ENCODE measurements around the gene ATP2C1. TPM values are rescaled to one million over a fixed set of nuclear protein-coding genes. Genes with fewer than 3 reads are reported as not detected.

Gene ATP2C1
- total and polyA plus RNA-seq, 9 of the 15 experiments (the other 6 are each of a cell fraction or from before 2014, with no cell fraction given): 10.0 to 53.5 (median 27.9) TPM

GRCh38 chr3:130948001-130948773 lies 54.3 kb downstream of the ATP2C1 start (continued):
- no peak for TF ChIP-seq ZNF224 (CRISPR knock-in tag; IDR thresholded peaks at IDR 0.05)

GRCh38 chr3:130948929-130949328 lies 55.0 kb downstream of the ATP2C1 start:
- TF ChIP-seq ZNF232 (CRISPR knock-in tag; IDR thresholded peaks at IDR 0.05): no peak
- TF ChIP-seq CREB3L1 (IDR thresholded peaks at IDR 0.05; ENCODE audit: borderline replicate concordance, low read depth): no peak
- no peak for TF ChIP-seq MCM3 (IDR thresholded peaks at IDR 0.05)
- TF ChIP-seq POU5F1 (IDR thresholded peaks at IDR 0.05; ENCODE audit: borderline replicate concordance, low read depth, low read length, partially characterized antibody): no peak
- no peak for TF ChIP-seq CHD2 (IDR thresholded peaks at IDR 0.05; ENCODE audit: low read depth, low read length)
- no peak for TF ChIP-seq SMARCA5 (IDR thresholded peaks at IDR 0.05)
- no peak for TF ChIP-seq CBX1 (IDR thresholded peaks at IDR 0.05; ENCODE audit: low read depth)
- TF ChIP-seq ZNF174 (CRISPR knock-in tag; IDR thresholded peaks at IDR 0.05): no peak
- no peak for TF ChIP-seq YY1 (IDR thresholded peaks at IDR 0.05; ENCODE audit: borderline replicate concordance in 1 of 3, control insufficient read depth in 1 of 3, extremely low read depth in 1 of 3, insufficient read depth in 3 of 3, insufficient read length in 1 of 3, insufficient replicate concordance in 2 of 3, low read depth in 1 of 3, low read length in 2 of 3)
- no peak for TF ChIP-seq ZNF143 (CRISPR knock-in tag; IDR thresholded peaks at IDR 0.05)
- no peak for TF ChIP-seq PKNOX1 (IDR thresholded peaks at IDR 0.05)
- no peak for TF ChIP-seq POLR2AphosphoS5 (IDR thresholded peaks at IDR 0.05; ENCODE audit: control insufficient read depth, insufficient read depth, low read depth, low read length)
- TF ChIP-seq KLF6 (CRISPR knock-in tag; IDR thresholded peaks at IDR 0.05; ENCODE audit: borderline replicate concordance): no peak
- no peak for TF ChIP-seq GATA2 (CRISPR knock-in tag; IDR thresholded peaks at IDR 0.05)
- no peak for TF ChIP-seq SNAPC5 (CRISPR knock-in tag; IDR thresholded peaks at IDR 0.05)
- no peak for TF ChIP-seq FIP1L1 (IDR thresholded peaks at IDR 0.05; ENCODE audit: low read depth, low read length, poor library complexity, severe bottlenecking)
- TF ChIP-seq HLTF (IDR thresholded peaks at IDR 0.05): no peak
- no peak for TF ChIP-seq ZNF175 (CRISPR knock-in tag; IDR thresholded peaks at IDR 0.05; ENCODE audit: low read depth)
- BruUV-seq (replicated peaks): no TSS peak
- Histone ChIP-seq H3K79me2 (ENCODE audit: control insufficient read depth, insufficient read depth, low read length) (no peaks in the 10 kb centered on the region), H2AFZ (ENCODE audit: low read depth, low read length) (no peak overlapping the region), H3K36me3 (ENCODE audit: control insufficient read depth, insufficient read depth, low read length) (peaks cover 39% of the 10 kb centered on the region), H3K4me1 (replicated peaks in 1 of 2; ENCODE audit: control insufficient read depth in 2 of 2, insufficient read depth in 2 of 2, low read length in 2 of 2) (no peaks in the 10 kb centered on the region), H3K9ac (ENCODE audit: insufficient read depth in 1 of 2, low read depth in 2 of 2, low read length in 2 of 2) (no peak overlapping the region), H3K4me2 (ENCODE audit: insufficient read depth, low read length) (no peak overlapping the region), H3K27ac (ENCODE audit: extremely low read depth, low read depth, low read length) (no peak overlapping the region), H3K9me3 (replicated peaks; ENCODE audit: control insufficient read depth, insufficient read depth, low read depth, low read length) (no peaks in the 10 kb centered on the region), H3K9me1 (ENCODE audit: control insufficient read depth, insufficient read depth, low read length) (no peaks in the 10 kb centered on the region), H3K4me3 (no peak overlapping the region), H3K27me3 (ENCODE audit: control insufficient read depth in 2 of 2, insufficient read depth in 2 of 2, low read length in 2 of 2) (no peaks in the 10 kb centered on the region), H4K20me1 (replicated peaks; ENCODE audit: control insufficient read depth, insufficient read depth, low read length) (no peaks in the 10 kb centered on the region)
- no peak for FAIRE-seq
- POLR2A ChIA-PET: interaction anchor here (0.7 kb wide), 1 partner anchor 24 kb away, joined by 3 read pairs; no protein-coding TSS in a partner anchor
- CTCF ChIA-PET (ENCODE audit: low intra/inter-chr PET ratio): no interaction called here
- ATAC-seq: no peak
- intact Hi-C loops (cut with micrococcal nuclease) (no loop called here), in situ Hi-C loops (cut with MboI) (no loop called here)
- 97% methylated on average over 2 of the region's 3 CpGs for WGBS (ENCODE audit: insufficient coverage, low coverage, missing lambda C conversion rate)
- DNase-seq (ENCODE audit: extremely low read depth in 1 of 4, low spot score in 3 of 4): no peak
